Activated T-helper 2 cell treated with anti-CD3 and anti-CD28 coated beads, Interferon-gamma antibody, Interleukin-2, Interleukin-4, amounts not matched to agents 10 μg/mL and 5 μg/mL and 100 μg/mL, durations not matched to agents 14 hours and 24 hours and 36 hours (primary cell): Measurements from ENCODE around the gene CR1. TPM values are rescaled to one million over a fixed set of nuclear protein-coding genes. Genes with fewer than 3 reads are reported as not detected.
"Not testable (repeated sequence)": the region's sequence is repeated elsewhere in the genome, so short reads cannot be mapped to it uniquely, and the experiment has no call there.

Experiments
- DNase-seq: peaks from one replicate; pipeline ENCODE4 v3.0.0; 2021; ENCODE audit warnings: low spot score
- H3K27ac Mint-ChIP-seq: one replicate; pipeline ENCODE4 v1.8.0; 2021; ENCODE audit warnings: mixed read lengths
- H3K27me3 Mint-ChIP-seq: one replicate; pipeline ENCODE4 v1.8.0; 2021; ENCODE audit warnings: low read depth, mixed read lengths
- H3K36me3 Mint-ChIP-seq: one replicate; pipeline ENCODE4 v1.8.0; 2021; ENCODE audit warnings: low read depth, mixed read lengths
- H3K4me1 Mint-ChIP-seq: one replicate; pipeline ENCODE4 v1.8.0; 2021; ENCODE audit warnings: low read depth, mixed read lengths
- H3K4me3 Mint-ChIP-seq: one replicate; pipeline ENCODE4 v1.8.0; 2021; ENCODE audit warnings: low read depth, mild to moderate bottlenecking, moderate library complexity, mixed read lengths
- H3K9me3 Mint-ChIP-seq: one replicate; pipeline ENCODE4 v1.8.0; 2021; ENCODE audit warnings: mixed read lengths
- intact Hi-C: fragments of 100-400 bp; cut with micrococcal nuclease; formaldehyde crosslinking; loops from one replicate; pipeline ENCODE4 v1.15.1; 2023
- total RNA-seq: library from RNA; stranded (reverse); gene quantifications from 2 replicates; pipeline ENCODE4 v1.2.3, GENCODE V29; 2022

Gene CR1
- total RNA-seq, 1 donor from 2014 or later = not detected

GRCh38 chr1:207658408-207658807, 162.5 kb downstream of the CR1 start:
- intact Hi-C loops = no loop called here
- Mint-ChIP-seq H3K36me3 (no peaks in the 10 kb centered on the region), H3K4me3 (no peak overlapping the region), H3K27ac (no peak overlapping the region), H3K9me3 (no peaks in the 10 kb centered on the region), H3K4me1 (no peaks in the 10 kb centered on the region), H3K27me3 (peaks cover 18% of the 10 kb centered on the region)
- DNase-seq = no peak

- Mint-ChIP-seq H3K4me1 (no peaks in the 10 kb centered on the region), H3K27me3 (peaks cover 20% of the 10 kb centered on the region), H3K36me3 (no peaks in the 10 kb centered on the region), H3K27ac (no peak overlapping the region), H3K9me3 (no peaks in the 10 kb centered on the region), H3K4me3 (no peak overlapping the region)
- no peak for DNase-seq
- intact Hi-C loops = no loop called here
These were observed 163.0 kb downstream of the CR1 start for GRCh38 chr1:207658904-207659485.

DNA sequence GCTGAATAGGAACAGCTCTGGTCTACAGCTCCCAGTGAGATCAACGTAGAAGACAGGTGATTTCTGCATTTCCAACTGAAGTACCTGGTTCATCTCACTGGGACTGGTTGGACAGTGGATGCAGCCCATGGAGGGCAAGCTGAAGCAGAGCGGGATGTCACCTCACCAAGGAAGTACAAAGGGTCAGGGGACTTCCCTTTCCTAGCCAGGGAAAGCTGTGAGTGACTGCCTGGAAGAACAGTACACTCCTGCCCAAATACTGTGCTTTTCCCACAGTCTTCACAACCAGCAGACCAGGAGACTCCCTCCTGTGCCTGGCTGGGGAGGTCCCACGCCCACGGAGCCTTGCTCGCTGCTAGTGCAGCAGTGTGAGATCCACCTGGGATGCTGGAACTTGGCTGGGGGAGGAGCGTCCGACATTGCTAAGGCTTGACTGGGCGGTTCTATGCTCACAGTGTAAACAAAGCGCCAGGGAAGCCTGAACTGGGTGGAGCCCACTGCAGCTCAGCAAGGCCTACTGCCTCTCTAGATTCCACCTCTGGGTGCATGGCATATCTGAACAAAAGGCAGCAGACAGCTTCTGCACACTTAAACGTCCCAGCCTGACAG, 163.7 kb downstream of the CR1 start:
- Mint-ChIP-seq H3K4me3 (no peak overlapping the region), H3K4me1 (no peaks in the 10 kb centered on the region), H3K9me3 (no peaks in the 10 kb centered on the region), H3K36me3 (no peaks in the 10 kb centered on the region), H3K27ac (no peak overlapping the region), H3K27me3 (peaks cover 22% of the 10 kb centered on the region)
- intact Hi-C loops = no loop called here
- DNase-seq = no peak

DNA sequence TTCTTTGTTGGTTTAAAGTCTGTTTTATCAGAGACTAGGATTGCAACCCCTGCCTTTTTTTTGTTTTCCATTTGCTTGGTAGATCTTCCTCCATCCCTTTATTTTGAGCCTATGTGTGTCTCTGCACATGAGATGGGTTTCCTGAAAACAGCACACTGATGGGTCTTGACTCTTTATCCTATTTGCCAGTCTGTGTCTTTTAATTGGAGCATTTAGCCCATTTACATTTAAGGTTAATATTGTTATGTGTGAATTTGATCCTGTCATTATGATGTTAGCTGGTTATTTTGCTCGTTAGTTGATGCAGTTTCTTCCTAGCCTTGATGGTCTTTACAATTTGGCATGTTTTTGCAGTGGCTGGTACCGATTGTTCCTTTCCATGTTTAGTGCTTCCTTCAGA, 165.5 kb downstream of the CR1 start:
- H3K4me1 Mint-ChIP-seq, H3K4me3 Mint-ChIP-seq, DNase-seq, H3K9me3 Mint-ChIP-seq, H3K36me3 Mint-ChIP-seq, H3K27ac Mint-ChIP-seq, intact Hi-C loops: not testable (repeated sequence)
- H3K27me3 Mint-ChIP-seq = peaks cover 21% of the 10 kb centered on the region

GRCh38 chr1:207666342-207666741, 170.4 kb downstream of the CR1 start:
- H3K27ac Mint-ChIP-seq = no peak overlapping the region
- H3K9me3 Mint-ChIP-seq = no peaks in the 10 kb centered on the region
- peaks cover 55% of the 10 kb centered on the region for H3K27me3 Mint-ChIP-seq
- H3K36me3 Mint-ChIP-seq = no peaks in the 10 kb centered on the region
- no peaks in the 10 kb centered on the region for H3K4me1 Mint-ChIP-seq
- intact Hi-C loops = no loop called here
- no peak for DNase-seq
- H3K4me3 Mint-ChIP-seq = no peak overlapping the region

GRCh38 chr1:207669528-207670009, 173.6 kb downstream of the CR1 start:
- DNase-seq = no peak
- Mint-ChIP-seq H3K9me3 (no peaks in the 10 kb centered on the region), H3K4me3 (no peak overlapping the region), H3K27ac (no peak overlapping the region), H3K27me3 (peaks cover 57% of the 10 kb centered on the region), H3K4me1 (no peaks in the 10 kb centered on the region), H3K36me3 (no peaks in the 10 kb centered on the region)
- intact Hi-C loops = no loop called here

DNA sequence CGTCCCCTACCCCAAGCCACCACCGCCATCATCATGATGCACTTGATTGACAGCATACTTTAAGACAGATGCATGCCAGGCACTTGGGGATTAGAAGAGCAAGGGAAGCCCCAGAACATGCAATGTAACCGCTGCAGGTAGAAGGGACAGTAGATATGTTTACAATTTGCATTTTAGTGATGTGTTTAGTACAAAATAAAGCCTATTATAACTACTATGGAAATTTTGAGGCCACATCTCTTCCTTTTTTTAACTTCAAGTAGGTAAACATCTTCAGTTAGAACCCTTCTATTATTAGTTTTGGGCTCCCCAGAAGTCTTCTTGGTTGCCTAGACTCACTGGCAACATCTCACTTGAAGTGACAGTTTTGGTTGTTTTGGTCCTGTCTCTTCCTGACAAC, 174.2 kb downstream of the CR1 start:
- no peak for DNase-seq
- Mint-ChIP-seq H3K27ac (no peak overlapping the region), H3K4me1 (no peaks in the 10 kb centered on the region), H3K27me3 (peaks cover 58% of the 10 kb centered on the region), H3K4me3 (no peak overlapping the region), H3K36me3 (no peaks in the 10 kb centered on the region), H3K9me3 (no peaks in the 10 kb centered on the region)
- intact Hi-C loops = no loop called here

DNA sequence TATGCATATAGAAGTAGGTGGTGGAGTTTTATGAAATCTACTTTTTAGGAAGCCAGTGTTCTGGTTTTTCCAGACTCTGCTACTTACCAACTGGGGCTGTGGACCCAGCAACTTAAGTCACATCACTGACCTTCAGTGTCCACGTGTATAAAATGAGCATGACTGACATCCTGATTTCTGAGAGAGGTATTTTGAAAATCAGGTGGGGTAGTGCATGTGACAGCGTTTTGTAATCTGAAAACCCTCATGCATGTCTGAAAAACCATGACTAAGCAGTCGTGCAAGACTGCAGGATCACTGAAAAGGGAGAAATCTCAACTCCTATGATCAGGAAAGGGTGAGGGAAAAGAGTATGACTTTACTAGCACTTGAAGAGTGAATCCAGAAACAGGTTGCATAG, 175.0 kb downstream of the CR1 start:
- no peaks in the 10 kb centered on the region for H3K36me3 Mint-ChIP-seq
- H3K27me3 Mint-ChIP-seq = peaks cover 60% of the 10 kb centered on the region
- no peaks in the 10 kb centered on the region for H3K9me3 Mint-ChIP-seq
- no peak overlapping the region for H3K27ac Mint-ChIP-seq
- intact Hi-C loops = no loop called here
- H3K4me1 Mint-ChIP-seq = no peaks in the 10 kb centered on the region
- no peak for DNase-seq
- H3K4me3 Mint-ChIP-seq = no peak overlapping the region

GRCh38 chr1:207672522-207673130, 176.7 kb downstream of the CR1 start:
- H3K9me3 Mint-ChIP-seq = no peaks in the 10 kb centered on the region
- no peak overlapping the region for H3K27ac Mint-ChIP-seq
- no peaks in the 10 kb centered on the region for H3K4me1 Mint-ChIP-seq
- DNase-seq = no peak
- intact Hi-C loops = no loop called here
- peaks cover 51% of the 10 kb centered on the region for H3K27me3 Mint-ChIP-seq
- no peaks in the 10 kb centered on the region for H3K36me3 Mint-ChIP-seq
- H3K4me3 Mint-ChIP-seq = no peak overlapping the region

- intact Hi-C loops = no loop called here
- H3K4me1 Mint-ChIP-seq = no peaks in the 10 kb centered on the region
- H3K27me3 Mint-ChIP-seq = peaks cover 43% of the 10 kb centered on the region
These were observed 177.4 kb downstream of the CR1 start for GRCh38 chr1:207673399-207673798.

DNA sequence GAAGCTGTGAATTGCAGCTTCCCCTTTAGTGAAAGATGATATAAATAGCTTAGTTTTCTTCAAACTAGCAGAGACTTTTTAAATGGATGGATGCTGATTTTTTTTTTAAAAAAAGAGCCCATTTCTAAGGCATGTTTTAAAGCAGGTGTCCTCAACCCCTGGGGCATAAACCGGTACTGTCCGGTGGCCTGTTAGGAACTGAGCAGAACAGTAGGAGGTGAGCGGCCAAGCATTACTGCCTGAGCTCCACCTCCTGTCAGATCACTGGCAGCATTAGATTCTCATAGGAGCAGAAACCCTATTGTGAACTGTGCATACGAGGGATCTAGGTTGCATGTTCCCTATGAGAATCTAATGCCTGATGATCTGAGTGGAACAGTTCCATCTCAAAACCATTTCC, 180.2 kb downstream of the CR1 start:
- Mint-ChIP-seq H3K27me3 (peaks cover 23% of the 10 kb centered on the region), H3K9me3 (no peaks in the 10 kb centered on the region), H3K36me3 (no peaks in the 10 kb centered on the region), H3K4me3 (no peak overlapping the region), H3K27ac (no peak overlapping the region), H3K4me1 (no peaks in the 10 kb centered on the region)
- DNase-seq = no peak
- intact Hi-C loops = no loop called here

More at GRCh38 chr1:207673399-207673798, 177.4 kb downstream of the CR1 start:
- Mint-ChIP-seq H3K27ac (no peak overlapping the region), H3K36me3 (no peaks in the 10 kb centered on the region), H3K9me3 (no peaks in the 10 kb centered on the region), H3K4me3 (no peak overlapping the region)
- no peak for DNase-seq

GRCh38 chr1:207680590-207681388, 184.8 kb downstream of the CR1 start:
- H3K4me3 Mint-ChIP-seq, H3K36me3 Mint-ChIP-seq, intact Hi-C loops, DNase-seq, H3K27ac Mint-ChIP-seq, H3K9me3 Mint-ChIP-seq, H3K4me1 Mint-ChIP-seq: not testable (repeated sequence)
- peaks cover 20% of the 10 kb centered on the region for H3K27me3 Mint-ChIP-seq
